HG02852 (cell line): ENCODE data around the gene GPR149.
"Not testable (repeated sequence)": the region's sequence is repeated elsewhere in the genome, so short reads cannot be mapped to it uniquely, and the experiment has no call there.

ENCODE experiments used
- ATAC-seq: cut with Tn5 transposase; IDR thresholded peaks from one replicate; pipeline ENCODE4 v1.9.1; 2021; ENCODE audit warnings: mild to moderate bottlenecking, moderate library complexity; ENCODE audit not compliant: unreplicated experiment

GPR149 gene

GRCh38 chr3:154430014-154430413 lies at the start of gene GPR149:
Gene GPR149, minus strand, starts transcription at chr3:154430190. Its CDS starts 575 bp downstream, at chr3:154429615.
- ATAC-seq: no peak

GRCh38 chr3:154473769-154474168 lies 43.8 kb upstream of the GPR149 start:
- ATAC-seq: no peak

GRCh38 chr3:154469585-154469984 lies 39.6 kb upstream of the GPR149 start:
- ATAC-seq: no peak

GRCh38 chr3:154464440-154465190 lies 34.6 kb upstream of the GPR149 start:
- no peak for ATAC-seq

GRCh38 chr3:154458560-154458959 lies 28.6 kb upstream of the GPR149 start:
- no peak for ATAC-seq

GRCh38 chr3:154439081-154439480 lies 9.1 kb upstream of the GPR149 start:
- ATAC-seq: not testable (repeated sequence)

- ATAC-seq: no peak
Observed at GRCh38 chr3:154431043-154431442, 1.1 kb upstream of the GPR149 start.

- ATAC-seq: no peak
Observed at GRCh38 chr3:154428286-154429206, 1.4 kb downstream of the GPR149 start.

- no peak for ATAC-seq
Observed at GRCh38 chr3:154427685-154428285, 2.2 kb downstream of the GPR149 start.

- ATAC-seq: no peak
Observed at GRCh38 chr3:154422694-154423093, 7.3 kb downstream of the GPR149 start.

GRCh38 chr3:154421083-154421482 lies 8.9 kb downstream of the GPR149 start:
- no peak for ATAC-seq

- peak; percentile 97 for ATAC-seq
Observed at GRCh38 chr3:154398084-154398967, 31.7 kb downstream of the GPR149 start.

GRCh38 chr3:154389861-154390260 lies 40.1 kb downstream of the GPR149 start:
- ATAC-seq: no peak

GRCh38 chr3:154384479-154384878 lies 45.5 kb downstream of the GPR149 start:
- no peak for ATAC-seq

- ATAC-seq: no peak
Observed at GRCh38 chr3:154378311-154378710, 51.7 kb downstream of the GPR149 start.

- ATAC-seq: no peak
Observed at GRCh38 chr3:154367221-154367620, 62.8 kb downstream of the GPR149 start.

GRCh38 chr3:154364849-154365248 lies 65.1 kb downstream of the GPR149 start:
- ATAC-seq: no peak

GRCh38 chr3:154361099-154361498 lies 68.9 kb downstream of the GPR149 start:
- no peak for ATAC-seq

GRCh38 chr3:154356009-154356408 lies 74.0 kb downstream of the GPR149 start:
- no peak for ATAC-seq

GRCh38 chr3:154349223-154349622 lies 80.8 kb downstream of the GPR149 start:
- ATAC-seq: no peak
